ENCODE measurements around the gene GRM2. TPM values are rescaled to one million over a fixed set of nuclear protein-coding genes. Genes with fewer than 3 reads are reported as not detected.

The GRM2 gene
- total RNA-seq, 2 experiments from 2014 or later: 0.06 to 0.29 TPM

DNA sequence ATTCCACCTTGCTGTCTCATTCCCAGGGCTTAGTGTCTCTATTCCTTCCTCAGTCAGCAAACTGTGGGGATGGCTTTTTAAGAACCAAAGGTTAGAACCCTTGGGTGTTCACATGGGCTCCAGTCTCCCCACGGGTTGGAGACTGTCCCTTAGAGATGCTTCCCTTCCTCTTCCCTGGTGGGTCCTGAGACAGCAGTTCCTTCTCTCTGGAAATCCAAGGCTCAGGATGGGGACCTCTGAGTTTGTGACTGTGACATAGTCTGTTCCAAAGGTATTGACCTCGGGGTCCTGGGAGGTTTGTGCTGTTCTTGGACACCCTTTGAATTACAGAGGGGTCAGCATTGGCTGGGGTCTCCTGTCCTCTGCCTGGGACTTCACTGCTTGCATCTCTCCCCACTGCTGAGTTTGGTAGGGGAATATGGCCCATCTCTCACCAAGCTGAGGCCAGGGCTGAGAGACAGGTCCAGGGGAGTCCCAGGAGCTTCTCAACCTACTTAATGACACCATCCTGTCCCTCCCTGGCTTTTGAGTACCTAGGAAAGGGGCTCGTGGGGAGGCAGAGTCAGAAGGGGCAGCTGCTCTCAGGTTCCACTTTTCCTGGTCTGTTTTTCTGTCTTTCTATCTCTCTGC is 1.5 kb downstream of the GRM2 start:
- H3K9me2 ChIP-seq (ENCODE audit: insufficient read depth, low read length): no peaks in the 10 kb centered on the region
- DNase-seq (ENCODE audit: low spot score): no peak
- H3K9me3 ChIP-seq (ENCODE audit: low read length): no peaks in the 10 kb centered on the region
- H3K27ac ChIP-seq (ENCODE audit: low read depth, low read length, poor library complexity, severe bottlenecking): no peak overlapping the region
- H2AFZ ChIP-seq (ENCODE audit: low read length): no peak overlapping the region
- ChIA-PET CTCF (ENCODE audit: unreplicated experiment) (interaction anchor here (0.6 kb wide), 1 partner anchor 13 kb away, joined by 4 read pairs; no protein-coding TSS in a partner anchor), POLR2A (no interaction called here)
- H3K4me1 ChIP-seq (ENCODE audit: insufficient read depth, low read length, poor library complexity, severe bottlenecking): no peaks in the 10 kb centered on the region
- intact Hi-C loops (cut with micrococcal nuclease; ENCODE audit: unreplicated experiment): no loop called here
- TF ChIP-seq EZH2phosphoT487 (IDR thresholded peaks at IDR 0.05; ENCODE audit: borderline replicate concordance, low read depth, low read length) (no peak), CTCF (conservative IDR thresholded peaks at IDR 0.05; ENCODE audit: low read length) (no peak)
- no peak overlapping the region for H3K4me2 ChIP-seq (ENCODE audit: low read length)
- no TSS peak for BruUV-seq (replicated peaks)
- H3K4me3 ChIP-seq (ENCODE audit: low read depth, low read length, poor library complexity, severe bottlenecking): no peak overlapping the region
- H3K79me2 ChIP-seq (ENCODE audit: insufficient read depth, low read depth, low read length): no peaks in the 10 kb centered on the region
- no peaks in the 10 kb centered on the region for H4K20me1 ChIP-seq (ENCODE audit: insufficient read depth, low read length)
- peaks cover 9% of the 10 kb centered on the region; the same call in 1 of the 2 replicates for H3K36me3 ChIP-seq (ENCODE audit: insufficient read depth, low read length)

DNA sequence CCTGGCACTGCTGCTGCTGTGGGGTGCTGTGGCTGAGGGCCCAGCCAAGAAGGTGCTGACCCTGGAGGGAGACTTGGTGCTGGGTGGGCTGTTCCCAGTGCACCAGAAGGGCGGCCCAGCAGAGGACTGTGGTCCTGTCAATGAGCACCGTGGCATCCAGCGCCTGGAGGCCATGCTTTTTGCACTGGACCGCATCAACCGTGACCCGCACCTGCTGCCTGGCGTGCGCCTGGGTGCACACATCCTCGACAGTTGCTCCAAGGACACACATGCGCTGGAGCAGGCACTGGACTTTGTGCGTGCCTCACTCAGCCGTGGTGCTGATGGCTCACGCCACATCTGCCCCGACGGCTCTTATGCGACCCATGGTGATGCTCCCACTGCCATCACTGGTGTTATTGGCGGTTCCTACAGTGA is 2.1 kb downstream of the GRM2 start:
- BruUV-seq (replicated peaks): no TSS peak

More for the DNA sequence above, 2.1 kb downstream of the GRM2 start:
- no peak overlapping the region for H3K27ac ChIP-seq (ENCODE audit: low read depth, low read length, poor library complexity, severe bottlenecking)
- CTCF ChIA-PET (ENCODE audit: unreplicated experiment): no interaction called here
- no peaks in the 10 kb centered on the region for H4K20me1 ChIP-seq (ENCODE audit: insufficient read depth, low read length)
- H3K79me2 ChIP-seq (ENCODE audit: insufficient read depth, low read depth, low read length): no peaks in the 10 kb centered on the region
- intact Hi-C loops (cut with micrococcal nuclease; ENCODE audit: unreplicated experiment): no loop called here
- H2AFZ ChIP-seq (ENCODE audit: low read length): no peak overlapping the region
- no peaks in the 10 kb centered on the region for H3K9me3 ChIP-seq (ENCODE audit: low read length)
- H3K36me3 ChIP-seq (ENCODE audit: insufficient read depth, low read length): peaks cover 6% of the 10 kb centered on the region; the same call in 1 of the 2 replicates
- no peaks in the 10 kb centered on the region for H3K4me1 ChIP-seq (ENCODE audit: insufficient read depth, low read length, poor library complexity, severe bottlenecking)
- H3K4me3 ChIP-seq (ENCODE audit: low read depth, low read length, poor library complexity, severe bottlenecking): no peak overlapping the region
- H3K9me2 ChIP-seq (ENCODE audit: insufficient read depth, low read length): no peaks in the 10 kb centered on the region
- POLR2A ChIA-PET: no interaction called here
- no peak for DNase-seq (ENCODE audit: low spot score)
- H3K4me2 ChIP-seq (ENCODE audit: low read length): no peak overlapping the region
- no peak for TF ChIP-seq CTCF (conservative IDR thresholded peaks at IDR 0.05; ENCODE audit: low read length)
- TF ChIP-seq EZH2phosphoT487 (IDR thresholded peaks at IDR 0.05; ENCODE audit: borderline replicate concordance, low read depth, low read length): no peak
